Hepatocyte (in vitro differentiated cells): ENCODE measurements around the gene WFDC10A. TPM values are rescaled to one million over a fixed set of nuclear protein-coding genes. Genes with fewer than 3 reads are reported as not detected.

Source experiments
- DNase-seq: peaks from one replicate; pipeline ENCODE4 v3.0.0-alpha.2; 2016; ENCODE audit warnings: low spot score
- H2AFZ ChIP-seq: fragments of 200-600 bp; sonication (generic); 2 replicates; pipeline ENCODE4 v1.6.0; 2016; ENCODE audit warnings: antibody characterized with exemption, mild to moderate bottlenecking
- H3K27ac ChIP-seq: fragments of 200-600 bp; sonication (generic); 2 replicates; pipeline ENCODE4 v1.5.1; 2016; ENCODE audit warnings: mild to moderate bottlenecking
- H3K27me3 ChIP-seq: fragments of 200-600 bp; sonication (generic); 2 replicates; pipeline ENCODE4 v1.6.1; 2016
- H3K36me3 ChIP-seq: fragments of 200-600 bp; sonication (generic); replicated peaks from 2 replicates; pipeline ENCODE4 v1.5.1; 2016; ENCODE audit warnings: low read depth; ENCODE audit not compliant: insufficient read depth
- H3K4me1 ChIP-seq: fragments of 200-600 bp; sonication (generic); 2 replicates; pipeline ENCODE4 v1.5.1; 2016; ENCODE audit warnings: mild to moderate bottlenecking, moderate library complexity; ENCODE audit not compliant: insufficient read depth
- H3K4me2 ChIP-seq: fragments of 200-600 bp; sonication (generic); 2 replicates; pipeline ENCODE4 v1.6.0; 2016
- H3K4me3 ChIP-seq: fragments of 200-600 bp; sonication (generic); 2 replicates; pipeline ENCODE4 v1.5.1; 2016; ENCODE audit warnings: mild to moderate bottlenecking
- H3K79me2 ChIP-seq: fragments of 200-600 bp; sonication (generic); 2 replicates; pipeline ENCODE4 v1.6.0; 2017; ENCODE audit warnings: mild to moderate bottlenecking
- H3K9me2 ChIP-seq: fragments of 200-600 bp; sonication (generic); replicated peaks from 2 replicates; pipeline ENCODE4 v1.6.0; 2017; ENCODE audit warnings: mild to moderate bottlenecking; ENCODE audit not compliant: insufficient read depth
- H3K9me3 ChIP-seq: fragments of 200-600 bp; sonication (generic); 2 replicates; pipeline ENCODE4 v1.5.1; 2016; ENCODE audit warnings: low read depth, mild to moderate bottlenecking
- H4K20me1 ChIP-seq: fragments of 200-600 bp; sonication (generic); 2 replicates; pipeline ENCODE4 v1.6.0; 2016; ENCODE audit warnings: mild to moderate bottlenecking; ENCODE audit not compliant: insufficient read depth, poor library complexity, severe bottlenecking
- EZH2 ChIP-seq: fragments of 200-600 bp; sonication (generic); IDR thresholded peaks from 2 replicates; pipeline ENCODE4 v1.6.1; 2016; ENCODE audit warnings: antibody characterized with exemption, mild to moderate bottlenecking, borderline replicate concordance
- EZH2phosphoT487 ChIP-seq: fragments of 200-600 bp; sonication (generic); IDR thresholded peaks from one replicate; pipeline ENCODE4 v1.6.1; 2018; ENCODE audit warnings: antibody characterized with exemption, mild to moderate bottlenecking, low read depth, moderate library complexity; ENCODE audit not compliant: unreplicated experiment, severe bottlenecking
- WGBS: methylation state at CpG from one replicate; pipeline ENCODE4 v1.1.6; 2016; ENCODE audit warnings: low lambda C conversion rate; ENCODE audit errors: missing lambda C conversion rate; 5-methylcytosine and 5-hydroxymethylcytosine counted together
- polyA plus RNA-seq: library from polyadenylated mRNA; unstranded; fragments of >200 nt; fragmentation: Nextera tagmentation; extraction: Ambion mirVana; gene quantifications from 2 replicates; pipeline ENCODE4 v1.2.1, GENCODE V29; 2016
- total RNA-seq: library from RNA; depleted of rRNA; stranded (reverse); fragments of >200 nt; gene quantifications from 2 replicates; pipeline ENCODE4 v1.2.3, GENCODE V29; 2014
- TF ChIP-seq, protein P1 (sequence below): fragments of 200-600 bp; sonication (generic); IDR thresholded peaks from 2 replicates; pipeline ENCODE4 v1.5.1; 2016; ENCODE audit warnings: antibody characterized with exemption, mild to moderate bottlenecking; ENCODE audit not compliant: poor library complexity

The WFDC10A gene
- total and polyA plus RNA-seq, 2 experiments from 2014 or later: not detected

DNA sequence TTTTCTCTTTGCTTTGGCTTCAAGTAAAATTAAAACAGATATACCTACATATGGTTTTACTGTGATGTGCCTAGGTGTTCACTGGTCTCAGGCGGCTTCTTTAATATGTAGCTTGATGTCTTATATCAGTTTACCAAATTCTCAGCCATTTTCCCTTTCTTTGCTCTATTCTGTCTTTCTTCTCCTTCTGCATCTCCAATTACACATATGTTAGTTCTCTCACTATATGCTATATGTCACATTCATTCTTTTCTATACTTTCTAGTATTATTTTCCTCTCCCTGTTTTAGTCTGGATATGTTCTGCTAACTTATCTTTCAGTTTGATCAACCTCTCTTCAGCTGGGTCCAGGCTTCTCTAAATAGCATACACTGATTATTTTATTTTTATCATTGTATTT is 36.0 kb upstream of the WFDC10A start:
- no peaks in the 10 kb centered on the region for H3K9me3 ChIP-seq
- H3K4me3 ChIP-seq: no peak overlapping the region
- no peaks in the 10 kb centered on the region for H3K27me3 ChIP-seq
- H3K4me2 ChIP-seq: no peak overlapping the region
- no peaks in the 10 kb centered on the region for H3K79me2 ChIP-seq
- no peaks in the 10 kb centered on the region for H3K9me2 ChIP-seq
- H3K4me1 ChIP-seq: no peaks in the 10 kb centered on the region
- H3K27ac ChIP-seq: no peak overlapping the region
- no peak for DNase-seq
- 4% methylated on average over 1 of the region's 1 CpG for WGBS
- no peak overlapping the region for H2AFZ ChIP-seq
- TF ChIP-seq EZH2: no peak
- TF ChIP-seq, protein P1, sequence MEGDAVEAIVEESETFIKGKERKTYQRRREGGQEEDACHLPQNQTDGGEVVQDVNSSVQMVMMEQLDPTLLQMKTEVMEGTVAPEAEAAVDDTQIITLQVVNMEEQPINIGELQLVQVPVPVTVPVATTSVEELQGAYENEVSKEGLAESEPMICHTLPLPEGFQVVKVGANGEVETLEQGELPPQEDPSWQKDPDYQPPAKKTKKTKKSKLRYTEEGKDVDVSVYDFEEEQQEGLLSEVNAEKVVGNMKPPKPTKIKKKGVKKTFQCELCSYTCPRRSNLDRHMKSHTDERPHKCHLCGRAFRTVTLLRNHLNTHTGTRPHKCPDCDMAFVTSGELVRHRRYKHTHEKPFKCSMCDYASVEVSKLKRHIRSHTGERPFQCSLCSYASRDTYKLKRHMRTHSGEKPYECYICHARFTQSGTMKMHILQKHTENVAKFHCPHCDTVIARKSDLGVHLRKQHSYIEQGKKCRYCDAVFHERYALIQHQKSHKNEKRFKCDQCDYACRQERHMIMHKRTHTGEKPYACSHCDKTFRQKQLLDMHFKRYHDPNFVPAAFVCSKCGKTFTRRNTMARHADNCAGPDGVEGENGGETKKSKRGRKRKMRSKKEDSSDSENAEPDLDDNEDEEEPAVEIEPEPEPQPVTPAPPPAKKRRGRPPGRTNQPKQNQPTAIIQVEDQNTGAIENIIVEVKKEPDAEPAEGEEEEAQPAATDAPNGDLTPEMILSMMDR: no peak
- TF ChIP-seq EZH2phosphoT487: no peak
- no peaks in the 10 kb centered on the region for H3K36me3 ChIP-seq
- no peaks in the 10 kb centered on the region for H4K20me1 ChIP-seq

DNA sequence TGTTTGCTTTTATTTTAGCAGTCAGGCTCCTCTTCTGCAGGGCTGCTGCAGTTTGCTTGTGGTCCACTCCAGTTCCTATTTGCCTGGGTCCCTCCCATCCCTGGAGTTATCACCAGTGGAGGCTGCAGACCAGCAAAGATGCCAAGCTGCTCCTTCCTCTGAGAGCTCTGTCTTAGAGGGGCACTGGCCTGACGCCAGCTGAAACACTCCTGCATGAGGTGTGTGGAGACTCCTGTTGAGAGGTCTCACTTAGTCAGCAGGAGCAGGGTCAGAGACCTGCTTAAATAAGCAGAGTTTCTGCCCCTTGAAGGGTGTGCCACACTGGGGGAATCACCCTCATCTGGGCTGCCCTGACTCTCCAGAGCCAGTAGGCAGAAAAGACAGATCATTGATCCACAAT is 34.3 kb upstream of the WFDC10A start:
- no peak for DNase-seq
- Histone ChIP-seq H3K4me1 (no peaks in the 10 kb centered on the region), H3K9me3 (no peaks in the 10 kb centered on the region), H2AFZ (no peak overlapping the region), H4K20me1 (no peaks in the 10 kb centered on the region), H3K36me3 (no peaks in the 10 kb centered on the region), H3K4me3 (no peak overlapping the region), H3K9me2 (no peaks in the 10 kb centered on the region), H3K27ac (no peak overlapping the region), H3K27me3 (no peaks in the 10 kb centered on the region), H3K4me2 (no peak overlapping the region), H3K79me2 (no peaks in the 10 kb centered on the region)
- 0% methylated on average over 1 of the region's 1 CpG for WGBS
- TF ChIP-seq, protein P1: no peak

DNA sequence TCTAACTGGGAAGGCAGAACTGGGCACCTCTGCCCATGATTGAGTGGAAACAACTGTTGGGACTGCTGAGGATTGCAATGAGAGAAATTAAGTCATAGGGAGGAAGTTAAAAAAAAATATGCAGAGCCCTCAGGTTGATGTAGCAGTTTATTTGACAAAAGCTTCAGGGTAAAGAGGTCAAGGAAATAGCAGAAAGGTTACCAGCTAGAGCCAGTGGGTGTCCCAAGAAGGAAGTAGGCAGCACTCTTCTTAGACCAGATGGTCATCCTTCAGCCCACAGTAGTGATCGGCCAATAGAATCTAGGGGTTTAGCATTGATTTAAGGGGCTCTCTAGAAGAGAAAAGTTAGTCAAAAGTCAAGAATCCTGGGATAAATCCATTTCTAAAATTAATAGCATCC is 21.7 kb upstream of the WFDC10A start:
- Histone ChIP-seq H3K36me3 (no peaks in the 10 kb centered on the region), H3K4me1 (no peaks in the 10 kb centered on the region), H3K9me3 (no peaks in the 10 kb centered on the region), H3K9me2 (no peaks in the 10 kb centered on the region), H3K4me2 (no peak overlapping the region), H3K27ac (no peak overlapping the region), H3K27me3 (no peaks in the 10 kb centered on the region), H2AFZ (no peak overlapping the region), H3K4me3 (no peak overlapping the region), H4K20me1 (no peaks in the 10 kb centered on the region), H3K79me2 (no peaks in the 10 kb centered on the region)
- WGBS: 95% methylated on average over 1 of the region's 1 CpG
- DNase-seq: no peak
- TF ChIP-seq EZH2 (no peak), EZH2phosphoT487 (no peak)
- TF ChIP-seq, protein P1: no peak

DNA sequence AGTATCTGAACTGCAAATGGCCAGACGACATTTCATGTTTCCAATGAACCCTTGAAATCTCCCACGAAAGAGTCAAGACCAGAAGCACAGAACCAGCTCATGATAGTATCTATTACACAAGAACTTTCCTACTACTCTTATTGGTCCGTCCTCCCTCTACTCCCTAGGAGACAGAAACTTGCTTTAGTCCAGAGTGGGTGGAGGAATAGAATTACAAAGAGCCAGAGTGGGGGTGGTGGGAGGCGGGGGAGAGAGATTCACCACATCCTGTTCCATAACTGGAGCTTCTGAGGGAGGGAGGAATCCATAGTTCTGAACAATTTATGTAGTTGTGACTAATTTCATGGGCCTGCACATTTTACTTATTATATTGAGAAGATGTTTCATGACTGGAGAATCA is 18.5 kb upstream of the WFDC10A start:
- no peak overlapping the region for H3K27ac ChIP-seq
- no peaks in the 10 kb centered on the region for H3K9me3 ChIP-seq
- WGBS: 68% methylated on average over 4 of the region's 4 CpGs
- H3K4me3 ChIP-seq: no peak overlapping the region
- no peak overlapping the region for H2AFZ ChIP-seq
- H3K27me3 ChIP-seq: no peaks in the 10 kb centered on the region
- no peaks in the 10 kb centered on the region for H3K9me2 ChIP-seq
- no peaks in the 10 kb centered on the region for H3K36me3 ChIP-seq
- TF ChIP-seq EZH2 (no peak), EZH2phosphoT487 (no peak)
- TF ChIP-seq, protein P1: no peak
- H4K20me1 ChIP-seq: no peaks in the 10 kb centered on the region
- H3K4me2 ChIP-seq: no peak overlapping the region
- DNase-seq: no peak
- no peaks in the 10 kb centered on the region for H3K79me2 ChIP-seq
- H3K4me1 ChIP-seq: no peaks in the 10 kb centered on the region
